Heart left ventricle (tissue), 13 donors: ENCODE measurements around the gene FAAP100.

Experiments
- POLR2A ChIP-seq, 2 donors: fragments of 450-650 bp; IDR thresholded peaks; one replicate each; pipeline ENCODE4 v1.6.1; 2017; ENCODE audit warnings: antibody characterized with exemption in 2 of 2, mild to moderate bottlenecking in 2 of 2, moderate library complexity in 2 of 2
- TF ChIP-seq, protein P1 (sequence below), 12 donors: fragments of 200-600 bp; sonication (generic) in 4 of 12; IDR thresholded peaks; one replicate each; pipeline versions ENCODE4 v1.5.0 to v1.8.0; 2018 to 2022; ENCODE audit warnings: antibody characterized with exemption in 12 of 12, mild to moderate bottlenecking in 5 of 12
- donor health status: ischemic (EF 13 %, LVEDD 7.1; RV severe dilation, severe dysfunction).
- donor health status: DM: no; HTN: yes; CAD: no.
- donor health status: DM: no; HTN: no; CAD: no.
- donor health status: ischemic (EF 25% LVEDD 6.9; RV normal size, moderate dysfunction).
- donor health status: ischemic (EF 25% LVEDD 5.7; RV mildly dilated, moderate dysfunction).
- donor health status: ischemic (EF 35%, LVEDD 5.7; RV mildly dilated, moderate dysfunction).
- donor health status: nonischemic (EF 11% LVEDD 7.7; RV severe dilation, severe dysfunction).
- donor health status: DM: yes; HTN: yes; CAD: no.
- donor health status: PGD.
- donor health status: ischemic (EF 29% LVEDD 5.4; RV normal size, mild dysfunction).
- donor health status: nonischemic (EF 23%, LVEDD 6.1; RV moderate dilation, normal function).

DNA sequence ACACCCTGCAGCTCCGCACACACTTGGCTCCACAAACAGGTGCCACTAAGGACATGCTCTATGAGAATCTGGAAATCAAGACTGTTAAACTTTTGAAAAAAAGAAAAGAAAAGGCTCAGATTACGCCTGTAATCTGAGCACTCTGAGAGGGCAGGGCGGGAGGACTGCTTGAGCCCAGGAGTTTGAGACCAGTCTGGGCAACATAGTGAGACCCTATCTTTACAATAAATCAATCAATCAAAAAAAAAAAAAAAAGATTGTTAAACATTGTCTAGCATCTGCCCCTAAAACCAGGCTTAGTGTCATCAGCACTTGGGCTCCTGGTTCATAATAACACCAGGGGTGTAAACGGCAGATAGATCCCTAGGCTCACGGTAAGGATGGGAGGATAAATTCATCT is 37.5 kb upstream of the FAAP100 start:
- TF ChIP-seq, protein P1, sequence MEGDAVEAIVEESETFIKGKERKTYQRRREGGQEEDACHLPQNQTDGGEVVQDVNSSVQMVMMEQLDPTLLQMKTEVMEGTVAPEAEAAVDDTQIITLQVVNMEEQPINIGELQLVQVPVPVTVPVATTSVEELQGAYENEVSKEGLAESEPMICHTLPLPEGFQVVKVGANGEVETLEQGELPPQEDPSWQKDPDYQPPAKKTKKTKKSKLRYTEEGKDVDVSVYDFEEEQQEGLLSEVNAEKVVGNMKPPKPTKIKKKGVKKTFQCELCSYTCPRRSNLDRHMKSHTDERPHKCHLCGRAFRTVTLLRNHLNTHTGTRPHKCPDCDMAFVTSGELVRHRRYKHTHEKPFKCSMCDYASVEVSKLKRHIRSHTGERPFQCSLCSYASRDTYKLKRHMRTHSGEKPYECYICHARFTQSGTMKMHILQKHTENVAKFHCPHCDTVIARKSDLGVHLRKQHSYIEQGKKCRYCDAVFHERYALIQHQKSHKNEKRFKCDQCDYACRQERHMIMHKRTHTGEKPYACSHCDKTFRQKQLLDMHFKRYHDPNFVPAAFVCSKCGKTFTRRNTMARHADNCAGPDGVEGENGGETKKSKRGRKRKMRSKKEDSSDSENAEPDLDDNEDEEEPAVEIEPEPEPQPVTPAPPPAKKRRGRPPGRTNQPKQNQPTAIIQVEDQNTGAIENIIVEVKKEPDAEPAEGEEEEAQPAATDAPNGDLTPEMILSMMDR (IDR thresholded peaks at IDR 0.05) = no peak
- no peak for TF ChIP-seq POLR2A (IDR thresholded peaks at IDR 0.05)
